Vagina (tissue), 2 donors: ENCODE measurements around the gene CRHR1.

Source experiments
- CTCF ChIP-seq, 3 experiments: fragments of 450-650 bp in 2 of 3; fragments of 200-600 bp in 1 of 3; sonication (generic) in 1 of 3; IDR thresholded peaks; one replicate each; pipeline ENCODE4 v1.5.1; 2017 to 2019; ENCODE audit warnings: antibody characterized with exemption in 3 of 3, mild to moderate bottlenecking in 2 of 3, moderate library complexity in 2 of 3
- POLR2A ChIP-seq, 2 donors: fragments of 450-650 bp; IDR thresholded peaks; one replicate each; pipeline ENCODE4 v1.6.1; 2017; ENCODE audit warnings: antibody characterized with exemption in 2 of 2, mild to moderate bottlenecking in 2 of 2, moderate library complexity in 2 of 2
- POLR2AphosphoS5 ChIP-seq, 2 donors: sonication (generic); formaldehyde crosslinking; IDR thresholded peaks; one replicate each; pipeline ENCODE4 v1.9.0; 2017; ENCODE audit warnings: antibody characterized with exemption in 2 of 2, mild to moderate bottlenecking in 2 of 2, low read depth in 1 of 2; ENCODE audit not compliant: insufficient read depth in 1 of 2

GRCh38 chr17:45847747-45848146 is 63.6 kb downstream of the CRHR1 start:
- TF ChIP-seq POLR2A (IDR thresholded peaks at IDR 0.05): no peak
- TF ChIP-seq CTCF (IDR thresholded peaks at IDR 0.05): no peak
- no peak for TF ChIP-seq POLR2AphosphoS5 (IDR thresholded peaks at IDR 0.05; ENCODE audit: insufficient read depth in 1 of 2, low read depth in 1 of 2)
